ENCODE data around the gene TBX21. TPM values are rescaled to one million over a fixed set of nuclear protein-coding genes. Genes with fewer than 3 reads are reported as not detected.

TBX21 gene
- total and polyA plus RNA-seq, 2 experiments from 2014 or later = not detected

DNA sequence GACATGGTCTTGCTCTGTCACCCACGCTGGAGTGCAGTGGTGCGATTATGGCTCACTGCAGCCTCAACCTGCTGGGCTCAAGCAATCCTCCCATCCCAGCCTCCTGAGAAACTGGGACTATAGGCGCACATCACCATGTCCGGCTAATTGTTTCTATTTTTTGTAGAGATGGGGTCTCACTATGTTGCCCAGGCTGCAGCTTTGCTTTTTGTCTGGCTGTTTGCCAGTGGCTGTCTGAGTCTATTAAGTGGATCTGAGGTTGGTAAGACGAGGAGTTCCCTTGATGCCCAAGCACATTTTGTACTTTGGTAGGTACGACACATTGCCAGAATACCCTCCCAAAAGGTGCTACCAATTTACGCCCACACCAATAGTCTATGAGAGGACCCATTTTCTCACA, 5.1 kb downstream of the TBX21 start:
- Histone ChIP-seq H3K4me1 (ENCODE audit: insufficient read depth) (no peaks in the 10 kb centered on the region), H3K36me3 (ENCODE audit: insufficient read depth) (no peaks in the 10 kb centered on the region), H3K4me2 (no peak overlapping the region), H3K27ac (ENCODE audit: low read depth) (no peak overlapping the region), H2AFZ (no peak overlapping the region), H3K79me2 (replicated peaks; ENCODE audit: insufficient read depth) (no peaks in the 10 kb centered on the region), H3F3A (replicated peaks; ENCODE audit: low read depth) (no peaks in the 10 kb centered on the region), H3K27me3 (ENCODE audit: insufficient read depth) (peaks cover 44% of the 10 kb centered on the region), H4K20me1 (replicated peaks; ENCODE audit: insufficient read depth) (no peaks in the 10 kb centered on the region), H3K9me2 (ENCODE audit: insufficient read depth) (no peaks in the 10 kb centered on the region), H3K4me3 (no peak overlapping the region)
- Mint-ChIP-seq H3K27me3 (ENCODE audit: insufficient read depth, low read depth, poor library complexity) (peaks cover 30% of the 10 kb centered on the region), H3K4me1 (peaks cover 3% of the 10 kb centered on the region; the same call in 2 of the 3 replicates), H3K9me3 (no peaks in the 10 kb centered on the region), H3K27ac (no peak overlapping the region), H3K36me3 (ENCODE audit: low read depth) (no peaks in the 10 kb centered on the region; the same call in 2 of the 3 replicates), H3K4me3 (no peak overlapping the region)
- ATAC-seq (no peak), DNase-seq (ENCODE audit: low spot score) (no peak)
- TF ChIP-seq ETS1 (IDR thresholded peaks at IDR 0.05) (no peak), NANOG (IDR thresholded peaks at IDR 0.05; ENCODE audit: borderline replicate concordance) (no peak), CREB1 (CRISPR knock-in tag; IDR thresholded peaks at IDR 0.05; ENCODE audit: low read depth) (no peak), ZNF114 (CRISPR knock-in tag; IDR thresholded peaks at IDR 0.05) (no peak), EZH2phosphoT487 (IDR thresholded peaks at IDR 0.05; ENCODE audit: unreplicated experiment) (no peak), POLR2AphosphoS5 (IDR thresholded peaks at IDR 0.05; ENCODE audit: low read depth) (no peak), ZNF331 (CRISPR knock-in tag; IDR thresholded peaks at IDR 0.05; ENCODE audit: low read depth) (no peak), EZH2 (IDR thresholded peaks at IDR 0.05; ENCODE audit: low read depth, unreplicated experiment) (no peak), STAT1 (IDR thresholded peaks at IDR 0.05; ENCODE audit: unreplicated experiment) (no peak), JUNB (IDR thresholded peaks at IDR 0.05; ENCODE audit: unreplicated experiment) (no peak)
- TF ChIP-seq, protein P1, sequence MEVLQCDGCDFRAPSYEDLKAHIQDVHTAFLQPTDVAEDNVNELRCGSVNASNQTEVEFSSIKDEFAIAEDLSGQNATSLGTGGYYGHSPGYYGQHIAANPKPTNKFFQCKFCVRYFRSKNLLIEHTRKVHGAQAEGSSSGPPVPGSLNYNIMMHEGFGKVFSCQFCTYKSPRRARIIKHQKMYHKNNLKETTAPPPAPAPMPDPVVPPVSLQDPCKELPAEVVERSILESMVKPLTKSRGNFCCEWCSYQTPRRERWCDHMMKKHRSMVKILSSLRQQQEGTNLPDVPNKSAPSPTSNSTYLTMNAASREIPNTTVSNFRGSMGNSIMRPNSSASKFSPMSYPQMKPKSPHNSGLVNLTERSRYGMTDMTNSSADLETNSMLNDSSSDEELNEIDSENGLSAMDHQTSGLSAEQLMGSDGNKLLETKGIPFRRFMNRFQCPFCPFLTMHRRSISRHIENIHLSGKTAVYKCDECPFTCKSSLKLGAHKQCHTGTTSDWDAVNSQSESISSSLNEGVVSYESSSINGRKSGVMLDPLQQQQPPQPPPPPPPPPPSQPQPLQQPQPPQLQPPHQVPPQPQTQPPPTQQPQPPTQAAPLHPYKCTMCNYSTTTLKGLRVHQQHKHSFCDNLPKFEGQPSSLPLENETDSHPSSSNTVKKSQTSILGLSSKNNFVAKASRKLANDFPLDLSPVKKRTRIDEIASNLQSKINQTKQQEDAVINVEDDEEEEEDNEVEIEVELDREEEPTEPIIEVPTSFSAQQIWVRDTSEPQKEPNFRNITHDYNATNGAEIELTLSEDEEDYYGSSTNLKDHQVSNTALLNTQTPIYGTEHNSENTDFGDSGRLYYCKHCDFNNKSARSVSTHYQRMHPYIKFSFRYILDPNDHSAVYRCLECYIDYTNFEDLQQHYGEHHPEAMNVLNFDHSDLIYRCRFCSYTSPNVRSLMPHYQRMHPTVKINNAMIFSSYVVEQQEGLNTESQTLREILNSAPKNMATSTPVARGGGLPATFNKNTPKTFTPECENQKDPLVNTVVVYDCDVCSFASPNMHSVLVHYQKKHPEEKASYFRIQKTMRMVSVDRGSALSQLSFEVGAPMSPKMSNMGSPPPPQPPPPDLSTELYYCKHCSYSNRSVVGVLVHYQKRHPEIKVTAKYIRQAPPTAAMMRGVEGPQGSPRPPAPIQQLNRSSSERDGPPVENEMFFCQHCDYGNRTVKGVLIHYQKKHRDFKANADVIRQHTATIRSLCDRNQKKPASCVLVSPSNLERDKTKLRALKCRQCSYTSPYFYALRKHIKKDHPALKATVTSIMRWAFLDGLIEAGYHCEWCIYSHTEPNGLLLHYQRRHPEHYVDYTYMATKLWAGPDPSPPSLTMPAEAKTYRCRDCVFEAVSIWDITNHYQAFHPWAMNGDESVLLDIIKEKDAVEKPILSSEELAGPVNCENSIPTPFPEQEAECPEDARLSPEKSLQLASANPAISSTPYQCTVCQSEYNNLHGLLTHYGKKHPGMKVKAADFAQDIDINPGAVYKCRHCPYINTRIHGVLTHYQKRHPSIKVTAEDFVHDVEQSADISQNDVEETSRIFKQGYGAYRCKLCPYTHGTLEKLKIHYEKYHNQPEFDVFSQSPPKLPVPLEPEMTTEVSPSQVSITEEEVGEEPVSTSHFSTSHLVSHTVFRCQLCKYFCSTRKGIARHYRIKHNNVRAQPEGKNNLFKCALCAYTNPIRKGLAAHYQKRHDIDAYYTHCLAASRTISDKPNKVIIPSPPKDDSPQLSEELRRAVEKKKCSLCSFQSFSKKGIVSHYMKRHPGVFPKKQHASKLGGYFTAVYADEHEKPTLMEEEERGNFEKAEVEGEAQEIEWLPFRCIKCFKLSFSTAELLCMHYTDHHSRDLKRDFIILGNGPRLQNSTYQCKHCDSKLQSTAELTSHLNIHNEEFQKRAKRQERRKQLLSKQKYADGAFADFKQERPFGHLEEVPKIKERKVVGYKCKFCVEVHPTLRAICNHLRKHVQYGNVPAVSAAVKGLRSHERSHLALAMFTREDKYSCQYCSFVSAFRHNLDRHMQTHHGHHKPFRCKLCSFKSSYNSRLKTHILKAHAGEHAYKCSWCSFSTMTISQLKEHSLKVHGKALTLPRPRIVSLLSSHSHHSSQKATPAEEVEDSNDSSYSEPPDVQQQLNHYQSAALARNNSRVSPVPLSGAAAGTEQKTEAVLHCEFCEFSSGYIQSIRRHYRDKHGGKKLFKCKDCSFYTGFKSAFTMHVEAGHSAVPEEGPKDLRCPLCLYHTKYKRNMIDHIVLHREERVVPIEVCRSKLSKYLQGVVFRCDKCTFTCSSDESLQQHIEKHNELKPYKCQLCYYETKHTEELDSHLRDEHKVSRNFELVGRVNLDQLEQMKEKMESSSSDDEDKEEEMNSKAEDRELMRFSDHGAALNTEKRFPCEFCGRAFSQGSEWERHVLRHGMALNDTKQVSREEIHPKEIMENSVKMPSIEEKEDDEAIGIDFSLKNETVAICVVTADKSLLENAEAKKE (CRISPR knock-in tag; IDR thresholded peaks at IDR 0.05) = no peak
- TF ChIP-seq, protein P2, sequence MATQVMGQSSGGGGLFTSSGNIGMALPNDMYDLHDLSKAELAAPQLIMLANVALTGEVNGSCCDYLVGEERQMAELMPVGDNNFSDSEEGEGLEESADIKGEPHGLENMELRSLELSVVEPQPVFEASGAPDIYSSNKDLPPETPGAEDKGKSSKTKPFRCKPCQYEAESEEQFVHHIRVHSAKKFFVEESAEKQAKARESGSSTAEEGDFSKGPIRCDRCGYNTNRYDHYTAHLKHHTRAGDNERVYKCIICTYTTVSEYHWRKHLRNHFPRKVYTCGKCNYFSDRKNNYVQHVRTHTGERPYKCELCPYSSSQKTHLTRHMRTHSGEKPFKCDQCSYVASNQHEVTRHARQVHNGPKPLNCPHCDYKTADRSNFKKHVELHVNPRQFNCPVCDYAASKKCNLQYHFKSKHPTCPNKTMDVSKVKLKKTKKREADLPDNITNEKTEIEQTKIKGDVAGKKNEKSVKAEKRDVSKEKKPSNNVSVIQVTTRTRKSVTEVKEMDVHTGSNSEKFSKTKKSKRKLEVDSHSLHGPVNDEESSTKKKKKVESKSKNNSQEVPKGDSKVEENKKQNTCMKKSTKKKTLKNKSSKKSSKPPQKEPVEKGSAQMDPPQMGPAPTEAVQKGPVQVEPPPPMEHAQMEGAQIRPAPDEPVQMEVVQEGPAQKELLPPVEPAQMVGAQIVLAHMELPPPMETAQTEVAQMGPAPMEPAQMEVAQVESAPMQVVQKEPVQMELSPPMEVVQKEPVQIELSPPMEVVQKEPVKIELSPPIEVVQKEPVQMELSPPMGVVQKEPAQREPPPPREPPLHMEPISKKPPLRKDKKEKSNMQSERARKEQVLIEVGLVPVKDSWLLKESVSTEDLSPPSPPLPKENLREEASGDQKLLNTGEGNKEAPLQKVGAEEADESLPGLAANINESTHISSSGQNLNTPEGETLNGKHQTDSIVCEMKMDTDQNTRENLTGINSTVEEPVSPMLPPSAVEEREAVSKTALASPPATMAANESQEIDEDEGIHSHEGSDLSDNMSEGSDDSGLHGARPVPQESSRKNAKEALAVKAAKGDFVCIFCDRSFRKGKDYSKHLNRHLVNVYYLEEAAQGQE (IDR thresholded peaks at IDR 0.05; ENCODE audit: unreplicated experiment) = no peak
- TF ChIP-seq, protein P3, sequence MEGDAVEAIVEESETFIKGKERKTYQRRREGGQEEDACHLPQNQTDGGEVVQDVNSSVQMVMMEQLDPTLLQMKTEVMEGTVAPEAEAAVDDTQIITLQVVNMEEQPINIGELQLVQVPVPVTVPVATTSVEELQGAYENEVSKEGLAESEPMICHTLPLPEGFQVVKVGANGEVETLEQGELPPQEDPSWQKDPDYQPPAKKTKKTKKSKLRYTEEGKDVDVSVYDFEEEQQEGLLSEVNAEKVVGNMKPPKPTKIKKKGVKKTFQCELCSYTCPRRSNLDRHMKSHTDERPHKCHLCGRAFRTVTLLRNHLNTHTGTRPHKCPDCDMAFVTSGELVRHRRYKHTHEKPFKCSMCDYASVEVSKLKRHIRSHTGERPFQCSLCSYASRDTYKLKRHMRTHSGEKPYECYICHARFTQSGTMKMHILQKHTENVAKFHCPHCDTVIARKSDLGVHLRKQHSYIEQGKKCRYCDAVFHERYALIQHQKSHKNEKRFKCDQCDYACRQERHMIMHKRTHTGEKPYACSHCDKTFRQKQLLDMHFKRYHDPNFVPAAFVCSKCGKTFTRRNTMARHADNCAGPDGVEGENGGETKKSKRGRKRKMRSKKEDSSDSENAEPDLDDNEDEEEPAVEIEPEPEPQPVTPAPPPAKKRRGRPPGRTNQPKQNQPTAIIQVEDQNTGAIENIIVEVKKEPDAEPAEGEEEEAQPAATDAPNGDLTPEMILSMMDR (conservative IDR thresholded peaks at IDR 0.05; ENCODE audit: low read depth in 2 of 2) = no peak
